Astrocyte of the spinal cord (primary cell): ENCODE measurements around the gene LAMA4.

Source experiments
- DNase-seq: peaks from one replicate; pipeline ENCODE4 v3.0.0; 2011; ENCODE audit warnings: low read depth, low spot score
- H3K4me3 ChIP-seq: 2 replicates; pipeline ENCODE4 v1.5.1; 2011; ENCODE audit warnings: low read depth, mild to moderate bottlenecking, low read length, moderate library complexity
- in situ Hi-C: cut with HindIII; loops from 2 replicates; pipeline ENCODE4 v1.10.0; 2017; ENCODE audit warnings: low sequenced_read_pairs
- TF ChIP-seq, protein P1 (sequence below): IDR thresholded peaks from 2 replicates; pipeline ENCODE4 v1.5.1; 2012; ENCODE audit warnings: low read depth, mild to moderate bottlenecking, low read length, inconsistent platforms

Gene LAMA4

DNA sequence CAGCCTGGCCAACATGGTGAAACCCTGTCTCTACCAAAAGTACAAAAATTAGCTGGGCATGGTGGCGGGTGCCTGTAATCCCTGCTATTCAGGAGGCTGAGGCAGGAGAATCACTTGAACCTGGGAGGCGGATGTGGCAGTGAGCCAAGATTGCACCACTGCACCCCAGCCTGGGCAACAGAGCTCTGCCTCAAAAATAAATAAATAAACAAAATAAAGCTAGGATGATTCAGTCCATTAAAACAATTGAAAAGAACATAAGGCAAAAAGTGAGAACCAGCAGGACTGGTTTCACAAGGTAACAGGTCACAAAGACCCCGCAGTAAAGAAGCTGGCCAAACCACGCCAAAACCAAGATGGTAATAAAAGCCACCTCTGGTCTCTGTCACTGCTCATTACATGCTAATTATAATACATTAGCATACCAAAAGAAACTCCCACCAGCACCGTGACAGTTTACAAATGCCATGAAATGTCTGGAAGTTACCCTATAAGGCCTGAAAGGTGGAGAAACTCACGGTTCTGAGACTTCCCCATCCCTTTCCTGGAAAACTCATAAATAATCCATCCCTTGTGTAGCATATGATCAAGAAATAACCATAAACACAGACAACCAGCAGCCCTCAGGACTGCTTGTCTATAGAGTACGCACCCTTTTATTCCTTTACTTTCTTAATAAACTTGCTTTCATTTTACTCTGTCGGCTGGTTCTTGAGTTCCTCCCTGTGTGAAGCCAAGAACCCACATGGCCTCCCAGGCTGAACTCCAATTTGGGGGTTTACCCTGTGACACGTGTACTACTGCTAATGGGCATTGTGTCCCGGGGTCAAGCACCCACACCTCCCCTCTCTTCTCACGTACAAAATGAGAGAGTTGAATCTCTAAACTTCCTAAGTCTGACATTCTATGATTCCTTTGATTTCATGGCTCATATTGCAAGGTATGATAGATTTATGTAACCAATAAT lies 10.2 kb downstream of the LAMA4 start:
- in situ Hi-C loops: no loop called here
- DNase-seq: no peak
- TF ChIP-seq, protein P1, sequence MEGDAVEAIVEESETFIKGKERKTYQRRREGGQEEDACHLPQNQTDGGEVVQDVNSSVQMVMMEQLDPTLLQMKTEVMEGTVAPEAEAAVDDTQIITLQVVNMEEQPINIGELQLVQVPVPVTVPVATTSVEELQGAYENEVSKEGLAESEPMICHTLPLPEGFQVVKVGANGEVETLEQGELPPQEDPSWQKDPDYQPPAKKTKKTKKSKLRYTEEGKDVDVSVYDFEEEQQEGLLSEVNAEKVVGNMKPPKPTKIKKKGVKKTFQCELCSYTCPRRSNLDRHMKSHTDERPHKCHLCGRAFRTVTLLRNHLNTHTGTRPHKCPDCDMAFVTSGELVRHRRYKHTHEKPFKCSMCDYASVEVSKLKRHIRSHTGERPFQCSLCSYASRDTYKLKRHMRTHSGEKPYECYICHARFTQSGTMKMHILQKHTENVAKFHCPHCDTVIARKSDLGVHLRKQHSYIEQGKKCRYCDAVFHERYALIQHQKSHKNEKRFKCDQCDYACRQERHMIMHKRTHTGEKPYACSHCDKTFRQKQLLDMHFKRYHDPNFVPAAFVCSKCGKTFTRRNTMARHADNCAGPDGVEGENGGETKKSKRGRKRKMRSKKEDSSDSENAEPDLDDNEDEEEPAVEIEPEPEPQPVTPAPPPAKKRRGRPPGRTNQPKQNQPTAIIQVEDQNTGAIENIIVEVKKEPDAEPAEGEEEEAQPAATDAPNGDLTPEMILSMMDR: no peak
- no peak overlapping the region for H3K4me3 ChIP-seq

DNA sequence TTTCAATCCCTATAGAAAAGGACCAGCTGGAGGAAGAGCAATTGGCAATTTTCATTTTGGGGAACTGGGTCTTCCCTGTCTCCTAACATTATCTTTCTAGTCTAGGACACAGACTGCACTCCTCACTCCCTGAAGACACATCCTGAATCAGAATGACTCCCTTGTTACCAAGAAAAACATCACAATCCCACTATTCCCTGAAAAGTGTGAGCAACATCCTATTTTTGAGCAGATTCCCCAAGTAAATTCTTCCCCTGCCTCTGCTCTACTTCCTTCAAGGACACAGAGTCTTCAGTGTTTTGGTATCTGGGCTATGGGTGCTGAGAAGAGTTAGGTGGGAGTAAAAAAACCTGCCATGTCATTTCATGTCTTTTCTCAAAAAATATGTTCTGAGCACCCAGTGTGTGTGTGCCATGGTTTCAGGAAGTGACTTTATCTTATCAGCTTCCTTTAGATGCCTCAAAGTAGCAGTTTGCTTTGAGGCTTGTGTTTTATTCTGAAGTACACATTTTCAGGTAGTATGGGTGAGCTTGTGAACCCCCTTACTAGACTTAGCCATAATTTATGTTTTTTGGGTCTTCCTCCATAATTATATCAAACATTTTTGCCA lies 12.4 kb downstream of the LAMA4 start:
- H3K4me3 ChIP-seq: no peak overlapping the region
- DNase-seq: no peak
- in situ Hi-C loops: no loop called here
- TF ChIP-seq, protein P1: no peak

DNA sequence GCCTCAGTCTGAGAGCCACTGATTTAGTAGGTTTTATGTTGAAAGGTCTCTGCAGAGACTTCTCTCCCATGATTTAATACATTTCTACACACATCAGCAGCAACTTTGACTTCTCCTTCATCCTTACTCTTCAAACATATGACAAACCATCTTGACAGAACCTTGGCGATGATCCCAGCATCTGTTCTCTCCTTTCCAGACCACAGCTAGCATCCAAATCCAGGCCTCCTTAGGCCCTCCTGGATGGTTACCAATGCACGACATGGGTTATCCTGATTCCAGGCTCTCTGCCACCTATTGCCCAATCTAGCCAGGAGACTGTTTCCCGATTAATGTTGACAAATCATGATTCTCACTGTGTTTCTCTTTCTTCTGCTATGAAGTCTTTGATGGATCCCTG lies 16.8 kb downstream of the LAMA4 start:
- TF ChIP-seq, protein P1: no peak
- DNase-seq: peak; percentile 83
- in situ Hi-C loops: no loop called here
- no peak overlapping the region for H3K4me3 ChIP-seq

DNA sequence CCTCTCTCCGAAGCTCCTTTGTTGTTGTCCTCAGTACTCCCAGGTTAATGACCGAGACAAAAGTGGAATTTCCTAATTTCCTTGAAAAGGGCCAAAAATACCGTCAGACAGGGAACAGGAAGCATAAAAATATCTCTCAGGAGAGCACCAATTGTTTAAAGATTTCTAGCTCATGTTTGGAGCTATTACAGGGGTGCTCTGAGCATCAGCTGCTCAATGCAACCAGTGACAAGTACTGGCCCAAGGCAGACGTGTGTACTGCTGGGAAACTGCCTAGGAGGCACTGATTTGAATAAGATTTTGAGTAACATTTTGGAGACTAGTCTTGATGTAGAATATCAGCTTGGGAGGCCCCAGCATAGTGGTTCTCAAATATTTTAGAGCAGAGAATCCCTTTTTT lies 17.3 kb downstream of the LAMA4 start:
- H3K4me3 ChIP-seq: no peak overlapping the region
- in situ Hi-C loops: no loop called here
- TF ChIP-seq, protein P1: no peak
- no peak for DNase-seq

DNA sequence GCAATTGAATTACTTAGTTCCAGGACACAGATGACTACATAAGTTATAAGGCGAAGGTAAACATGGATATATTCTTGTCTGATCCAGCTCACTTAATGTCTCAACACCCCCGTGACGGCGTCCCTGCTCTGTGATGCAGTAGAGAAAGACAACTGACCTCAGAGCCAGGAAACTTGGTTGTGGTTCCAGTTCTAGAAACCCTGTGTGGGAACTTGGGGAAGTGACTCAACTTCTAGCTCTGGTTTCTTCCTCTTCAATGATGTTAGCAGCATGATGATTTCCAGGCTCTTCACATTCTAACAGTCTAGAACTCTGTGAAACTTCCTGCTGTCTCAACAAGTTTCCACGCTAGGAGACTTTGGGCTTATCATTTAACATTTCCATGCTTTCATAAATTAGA lies 18.4 kb downstream of the LAMA4 start:
- no peak overlapping the region for H3K4me3 ChIP-seq
- TF ChIP-seq, protein P1: no peak
- in situ Hi-C loops: no loop called here
- DNase-seq: peak; percentile 74

DNA sequence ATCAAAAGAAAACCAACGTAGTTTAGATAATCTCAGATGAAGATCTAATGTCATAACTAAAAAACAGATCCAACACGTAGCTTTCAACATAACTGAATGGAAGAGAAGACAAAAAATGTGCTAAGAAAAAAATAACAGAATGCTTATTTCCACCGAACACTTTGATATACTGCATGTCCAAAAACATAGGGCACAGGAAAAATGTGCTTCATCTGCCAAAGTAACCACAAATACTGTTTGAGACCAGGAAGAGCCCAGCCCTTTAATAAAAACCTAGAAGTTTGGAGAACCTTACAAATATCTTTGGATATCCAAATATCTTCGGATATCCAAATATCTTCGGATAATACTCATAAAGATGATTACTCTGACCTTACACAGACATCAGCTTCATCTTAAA lies 19.8 kb downstream of the LAMA4 start:
- H3K4me3 ChIP-seq: no peak overlapping the region
- in situ Hi-C loops: no loop called here
- TF ChIP-seq, protein P1: no peak
- no peak for DNase-seq
